ENCODE measurements around the gene RNF181.
"Not testable (repeated sequence)": the region's sequence is repeated elsewhere in the genome, so short reads cannot be mapped to it uniquely, and the experiment has no call there.

The RNF181 gene

GRCh38 chr2:85615413-85615728 is 19.8 kb downstream of the RNF181 start:
- no peak for DNase-seq

DNA sequence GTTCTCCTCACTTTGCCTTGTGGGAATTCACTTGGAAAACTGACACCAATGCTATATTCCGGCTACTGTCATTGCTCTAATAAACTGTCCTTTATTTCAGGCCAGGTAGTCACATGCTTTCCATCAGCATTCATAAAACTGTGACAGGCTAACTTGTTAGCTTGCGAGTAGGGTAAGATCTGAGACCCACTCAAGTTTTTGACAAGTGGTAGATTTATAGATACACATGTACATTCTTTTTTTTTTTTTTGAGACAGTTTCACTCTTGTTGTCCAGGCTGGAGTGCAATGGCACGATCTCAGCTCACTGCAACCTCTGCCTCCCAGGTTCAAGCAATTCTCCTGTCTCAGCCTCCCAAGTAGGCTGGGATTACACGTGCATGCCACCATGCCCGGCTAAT is 22.2 kb downstream of the RNF181 start:
- not testable (repeated sequence) for DNase-seq

DNA sequence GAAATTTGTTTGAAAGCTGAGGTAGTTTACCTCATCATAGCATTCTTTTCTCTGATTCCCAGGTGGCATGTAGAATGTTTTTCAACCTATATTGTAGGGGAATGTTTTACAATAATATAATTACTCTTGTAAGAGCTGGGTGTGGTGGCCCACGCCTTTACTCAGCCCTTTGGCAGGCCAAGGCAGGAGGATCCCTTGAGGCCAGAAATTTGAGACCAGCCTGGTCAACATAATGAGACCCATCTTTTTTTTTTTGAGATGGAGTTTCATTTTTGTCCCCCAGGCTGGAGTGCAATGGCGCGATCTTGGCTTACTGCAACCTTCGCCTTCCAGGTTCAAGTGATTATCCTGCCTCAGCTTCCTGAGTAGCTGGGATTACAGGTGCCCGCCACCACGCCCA is 24.1 kb downstream of the RNF181 start:
- no peak for DNase-seq

DNA sequence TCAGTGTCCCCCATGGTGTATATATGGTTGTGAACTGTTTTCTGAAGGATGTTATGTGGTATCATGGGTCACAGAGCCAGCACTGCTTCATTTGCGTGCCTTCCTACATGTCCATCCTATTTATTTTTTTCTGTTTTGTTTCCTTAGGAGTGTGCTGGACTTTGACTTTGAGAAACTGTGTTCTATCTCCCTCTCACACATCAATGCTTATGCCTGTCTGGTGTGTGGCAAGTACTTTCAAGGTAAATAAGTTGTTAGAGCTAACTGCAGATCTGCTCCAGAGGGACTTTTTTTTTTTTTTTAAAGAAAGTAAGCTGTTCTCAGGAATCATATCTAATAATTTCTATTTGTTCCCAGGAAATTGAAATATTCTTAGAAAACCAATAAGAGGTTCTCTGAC is 25.8 kb downstream of the RNF181 start:
- DNase-seq, result no peak

DNA sequence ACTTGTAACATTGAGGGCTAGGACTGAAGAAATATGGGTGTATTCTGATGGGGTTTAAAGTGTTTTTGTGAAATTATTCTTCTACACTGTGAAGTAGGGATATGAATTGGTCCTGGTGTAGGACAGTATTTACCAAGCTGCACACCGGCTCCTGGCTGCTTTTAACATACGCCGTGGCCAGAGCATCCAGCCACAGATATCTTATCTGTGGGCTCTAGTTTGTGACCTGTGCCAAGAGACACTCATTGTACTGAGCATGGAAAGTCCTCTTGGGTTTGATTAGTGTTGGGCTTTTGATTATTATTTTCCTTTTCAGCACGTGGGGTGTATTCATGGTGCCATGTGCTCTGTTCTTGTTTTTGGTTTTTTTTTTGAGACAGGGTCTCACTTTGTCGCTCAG is 28.4 kb downstream of the RNF181 start:
- no peak for DNase-seq

DNA sequence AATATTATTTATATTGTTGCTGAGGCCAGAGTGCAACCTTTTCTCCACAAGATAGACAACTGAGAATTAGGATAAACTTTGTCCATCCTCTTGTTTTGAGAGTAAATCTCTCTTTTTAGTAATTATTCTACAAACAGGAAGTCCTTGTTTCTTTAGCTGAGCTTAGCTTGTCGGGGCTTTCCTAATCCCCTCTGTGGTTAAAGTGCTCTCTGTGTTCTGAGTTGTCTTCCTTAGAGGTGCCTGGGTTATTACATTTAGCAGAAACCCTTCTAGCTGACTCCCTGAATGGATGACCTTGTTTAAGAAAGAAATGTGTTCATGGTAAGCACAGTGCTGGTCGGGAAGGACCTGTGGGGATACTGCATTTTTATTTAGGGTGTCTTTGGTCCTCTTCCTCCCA is 33.1 kb downstream of the RNF181 start:
- no peak for DNase-seq

- DNase-seq, result no peak
Observed at GRCh38 chr2:85631316-85631715, 35.8 kb downstream of the RNF181 start.

GRCh38 chr2:85635011-85635410 is 39.5 kb downstream of the RNF181 start:
- no peak for DNase-seq

GRCh38 chr2:85635636-85636035 is 40.1 kb downstream of the RNF181 start:
- DNase-seq, result no peak

DNA sequence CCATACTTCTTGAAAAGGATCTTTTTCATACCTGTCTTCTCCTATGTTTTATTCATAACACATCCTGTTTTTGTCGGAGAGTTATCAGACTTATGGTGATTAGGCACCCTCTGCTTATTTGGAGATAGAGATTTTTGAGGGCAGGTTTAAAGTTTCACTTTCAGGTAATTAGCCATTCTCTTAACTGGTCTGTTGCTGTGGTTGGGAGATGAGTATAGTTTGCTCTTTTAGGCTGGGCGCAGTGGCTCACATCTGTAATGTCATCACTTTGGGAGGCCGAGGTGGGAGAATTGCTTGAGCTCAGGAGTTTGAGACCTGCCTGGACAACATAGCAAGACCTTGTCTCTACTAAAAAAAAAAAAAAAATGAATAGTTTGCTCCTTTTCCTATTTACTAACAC is 47.2 kb downstream of the RNF181 start:
- peak; percentile 16 for DNase-seq

DNA sequence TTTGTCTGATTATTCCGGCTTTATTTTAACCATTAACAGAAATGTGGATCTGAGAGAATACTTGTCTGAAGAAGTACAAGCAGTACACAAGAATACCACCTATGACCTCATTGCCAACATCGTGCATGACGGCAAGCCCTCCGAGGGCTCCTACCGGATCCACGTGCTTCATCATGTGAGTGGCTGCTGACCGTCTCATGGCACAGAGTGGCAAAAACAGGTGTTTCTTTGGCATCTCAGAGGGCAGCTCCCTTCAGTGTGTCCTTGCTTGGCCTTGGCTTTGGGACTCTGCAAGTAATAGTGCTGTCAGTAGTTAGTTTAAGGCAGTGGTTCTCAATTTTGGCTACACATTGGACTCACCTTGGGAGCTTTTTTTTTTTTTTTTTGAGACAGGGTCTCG is 49.4 kb downstream of the RNF181 start:
- DNase-seq, result no peak

DNA sequence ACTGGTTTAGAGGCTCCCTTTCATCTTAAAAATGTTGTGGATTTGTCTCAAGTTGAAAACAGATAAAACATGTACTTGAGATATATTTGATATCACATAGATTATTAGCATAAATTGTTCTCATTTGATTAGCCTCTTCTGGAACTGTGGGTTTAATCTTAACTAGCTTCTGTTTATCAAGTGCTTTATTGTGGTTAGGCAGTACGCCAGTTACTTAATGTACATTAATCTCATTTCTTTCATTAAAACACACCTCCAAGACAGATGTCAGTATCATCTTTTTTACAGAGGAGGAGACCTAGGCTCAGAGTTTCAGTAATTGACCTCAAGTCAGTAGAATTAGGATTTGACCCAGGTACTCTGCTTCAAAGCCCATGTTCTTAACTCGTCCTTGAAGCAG is 50.6 kb downstream of the RNF181 start:
- DNase-seq, result no peak

Data from CD4-positive, alpha-beta T cell treated with Interleukin-10 for 1 hour (primary cell).